ENCODE measurements around the gene SLC35F1. TPM values are rescaled to one million over a fixed set of nuclear protein-coding genes. Genes with fewer than 3 reads are reported as not detected.
A peak's percentile ranks its signal among the peaks of the same experiment; 100 is the strongest.

The SLC35F1 gene
- total RNA-seq, 1 experiment from 2014 or later, result 4.3 TPM

- Mint-ChIP-seq H3K4me3 (no peak overlapping the region), H3K4me1 (peaks cover 3 to 5% of the 10 kb centered on the region in 2 experiments; a peak in 3 of 4 replicates), H3K27ac (peak overlapping the region in 1 of 3 experiments; percentile 46; a peak in 1 of 7 replicates), H3K36me3 (ENCODE audit: insufficient read depth in 1 of 3, low read depth in 3 of 3) (peaks cover 0 to 2% (median 0%) of the 10 kb centered on the region in 3 experiments; a peak in 1 of 7 replicates), H3K9me3 (no peaks in the 10 kb centered on the region), H3K27me3 (ENCODE audit: low read depth) (no peaks in the 10 kb centered on the region)
- Histone ChIP-seq H3K4ac (ENCODE audit: low read depth, low read length) (no peak overlapping the region), H2BK12ac (ENCODE audit: insufficient read length, low read depth, low read length) (no peak overlapping the region), H2BK5ac (ENCODE audit: insufficient read length, low read length) (no peak overlapping the region), H3K9ac (ENCODE audit: extremely low read depth, insufficient read length, low read length) (no peak overlapping the region), H3K4me1 (ENCODE audit: insufficient read depth, low read length) (no peaks in the 10 kb centered on the region), H3K23me2 (ENCODE audit: insufficient read length, low read depth, low read length, poor library complexity, severe bottlenecking) (no peaks in the 10 kb centered on the region), H4K5ac (ENCODE audit: insufficient read length, low read depth, low read length) (no peak overlapping the region), H3T11ph (ENCODE audit: low read length) (no peak overlapping the region), H3K79me2 (ENCODE audit: insufficient read depth, low read length) (no peaks in the 10 kb centered on the region), H3K14ac (ENCODE audit: insufficient read depth, low read length) (no peak overlapping the region), H3K18ac (ENCODE audit: insufficient read length, low read depth, low read length) (no peak overlapping the region), H3K9me3 (ENCODE audit: control insufficient read depth, low read depth, low read length) (no peaks in the 10 kb centered on the region), H3K27ac (ENCODE audit: insufficient read length, low read depth, low read length) (no peak overlapping the region), H2BK120ac (ENCODE audit: low read depth, low read length, poor library complexity, severe bottlenecking) (no peak overlapping the region), H3K23ac (ENCODE audit: insufficient read length, low read depth, low read length) (no peak overlapping the region), H3K79me1 (ENCODE audit: insufficient read depth, low read depth, low read length, poor library complexity, severe bottlenecking) (no peaks in the 10 kb centered on the region), H2BK20ac (ENCODE audit: low read depth, low read length, poor library complexity, severe bottlenecking) (no peak overlapping the region), H3K4me2 (ENCODE audit: insufficient read depth, insufficient read length, low read length) (no peak overlapping the region), H3K27me3 (ENCODE audit: insufficient read depth, low read length) (no peaks in the 10 kb centered on the region), H4K8ac (replicated peaks; ENCODE audit: insufficient read length, low read depth, low read length) (no peak overlapping the region), H3K56ac (ENCODE audit: insufficient read length, low read depth, low read length) (no peak overlapping the region), H4K20me1 (ENCODE audit: control insufficient read depth, insufficient read depth, insufficient read length) (no peaks in the 10 kb centered on the region), H4K91ac (ENCODE audit: insufficient read length, low read depth, low read length) (no peak overlapping the region), H2BK15ac (ENCODE audit: low read depth, low read length) (no peak overlapping the region), H2AK5ac (ENCODE audit: insufficient read length, low read length) (no peak overlapping the region), H2AFZ (ENCODE audit: low read length) (no peak overlapping the region)
- no peak for DNase-seq
- TF ChIP-seq CTCF (conservative IDR thresholded peaks at IDR 0.05), result no peak
- no CpG with 5 or more reads among the region's 5 CpGs for WGBS (ENCODE audit: extremely low coverage, insufficient read length, low lambda C conversion rate)
Observed at GRCh38 chr6:118147511-118147910, 240.4 kb downstream of the SLC35F1 start.
